ENCODE results near the gene TOPORS.

DNA sequence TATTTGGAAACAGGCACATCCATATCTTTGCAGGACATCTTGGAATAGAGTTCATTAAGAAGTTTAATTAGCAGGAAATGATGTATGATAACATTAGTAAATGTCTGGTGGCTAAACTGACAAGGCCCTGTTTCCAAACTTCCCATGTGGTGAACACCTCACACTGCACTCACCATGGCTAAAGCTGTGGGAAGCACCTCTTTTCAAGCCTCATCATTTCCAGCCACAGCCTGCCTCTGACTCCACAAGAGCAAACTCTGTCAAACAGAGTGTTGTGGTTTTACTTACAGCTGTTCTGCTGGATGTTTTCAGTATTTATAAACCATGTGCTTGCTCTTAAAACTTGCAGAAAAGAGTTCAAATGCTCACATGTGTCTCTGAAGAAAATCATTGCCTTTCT is 35.5 kb upstream of the TOPORS start:
- TF ChIP-seq POLR2AphosphoS5 (IDR thresholded peaks at IDR 0.05): no peak
- TF ChIP-seq CTCF (IDR thresholded peaks at IDR 0.05): no peak
- TF ChIP-seq POLR2A (IDR thresholded peaks at IDR 0.05): no peak
